HG02642 (cell line): Measurements from ENCODE around the gene XPA.
"Not testable (repeated sequence)": the region's sequence is repeated elsewhere in the genome, so short reads cannot be mapped to it uniquely, and the experiment has no call there.

Source experiments
- ATAC-seq: cut with Tn5 transposase; IDR thresholded peaks from one replicate; pipeline ENCODE4 v1.9.1; 2021; ENCODE audit warnings: mild to moderate bottlenecking; ENCODE audit not compliant: unreplicated experiment, poor library complexity

The XPA gene

GRCh38 chr9:97704851-97705250, 7.7 kb upstream of the XPA start:
- ATAC-seq, result no peak

GRCh38 chr9:97704345-97704677, 7.2 kb upstream of the XPA start:
- ATAC-seq, result no peak

- no peak for ATAC-seq
Observed at GRCh38 chr9:97703437-97704344, 6.6 kb upstream of the XPA start.

- ATAC-seq, result not testable (repeated sequence)
Observed at GRCh38 chr9:97699824-97700223, 2.7 kb upstream of the XPA start.

- not testable (repeated sequence) for ATAC-seq
Observed at GRCh38 chr9:97699281-97699680, 2.1 kb upstream of the XPA start.

GRCh38 chr9:97698865-97699264, 1.7 kb upstream of the XPA start:
- no peak for ATAC-seq

- no peak for ATAC-seq
Observed at GRCh38 chr9:97697837-97698236, 697 bp upstream of the XPA start.

GRCh38 chr9:97695995-97696802, 941 bp downstream of the XPA start:
- ATAC-seq, result no peak

- no peak for ATAC-seq
Observed at GRCh38 chr9:97695390-97695789, 1.8 kb downstream of the XPA start.

- no peak for ATAC-seq
Observed at GRCh38 chr9:97694769-97695168, 2.4 kb downstream of the XPA start.

GRCh38 chr9:97689401-97690180, 7.5 kb downstream of the XPA start:
- no peak for ATAC-seq

- no peak for ATAC-seq
Observed at GRCh38 chr9:97688654-97689053, 8.5 kb downstream of the XPA start.

GRCh38 chr9:97682242-97682641, 14.9 kb downstream of the XPA start:
- ATAC-seq, result no peak

- peak; percentile 54 for ATAC-seq
Observed at GRCh38 chr9:97675655-97676054, 21.5 kb downstream of the XPA start.

GRCh38 chr9:97673922-97674321, 23.2 kb downstream of the XPA start:
- no peak for ATAC-seq

GRCh38 chr9:97672403-97672802, 24.7 kb downstream of the XPA start:
- ATAC-seq, result no peak

GRCh38 chr9:97670586-97670985, 26.6 kb downstream of the XPA start:
- ATAC-seq, result no peak

GRCh38 chr9:97668485-97668884, 28.7 kb downstream of the XPA start:
- ATAC-seq, result no peak

- no peak for ATAC-seq
Observed at GRCh38 chr9:97666907-97667686, 30.0 kb downstream of the XPA start.

- ATAC-seq, result no peak
Observed at GRCh38 chr9:97665742-97666141, 31.4 kb downstream of the XPA start.
